OCI-LY7 (cell line): ENCODE data around the gene ARHGEF18. TPM values are rescaled to one million over a fixed set of nuclear protein-coding genes. Genes with fewer than 3 reads are reported as not detected.

ENCODE experiments used
- BruUV-seq: library from RNA; stranded (reverse); fragments of 400-500 nt; replicated peaks from 2 replicates; lab custom pipeline; 2021; lab: Mats Ljungman, UMichigan
- CTCF ChIA-PET: fragments of 300-600 bp; sonication (Branson Sonifier 250); formaldehyde crosslinking; loops from one replicate; lab custom pipeline; 2022; ENCODE audit warnings: antibody characterized with exemption; ENCODE audit not compliant: unreplicated experiment; lab: Charles Lee
- POLR2A ChIA-PET: fragments of 300-600 bp; sonication (Branson Sonifier 250); formaldehyde crosslinking; loops from one replicate; lab custom pipeline; 2022; ENCODE audit warnings: antibody characterized with exemption; lab: Charles Lee
- DNase-seq: peaks from one replicate; pipeline ENCODE4 v3.0.0-alpha.2; 2015; ENCODE audit warnings: low spot score
- H2AFZ ChIP-seq: fragments of 200-600 bp; sonication (generic), shearing (Covaris generic); 2 replicates; pipeline ENCODE4 v1.6.1; 2014; ENCODE audit warnings: mild to moderate bottlenecking, antibody characterized with exemption, low read length, moderate library complexity
- H3K27ac ChIP-seq: fragments of 200-600 bp; sonication (generic); 2 replicates; pipeline ENCODE4 v1.5.1; 2014; ENCODE audit warnings: mixed run types, low read depth, mild to moderate bottlenecking, moderate library complexity, low read length, inconsistent platforms; ENCODE audit not compliant: poor library complexity, severe bottlenecking
- H3K36me3 ChIP-seq: fragments of 200-600 bp; sonication (generic); 2 replicates; pipeline ENCODE4 v1.6.1; 2014; ENCODE audit warnings: mild to moderate bottlenecking, antibody characterized with exemption, low read length, moderate library complexity, mixed read lengths; ENCODE audit not compliant: insufficient read depth
- H3K4me1 ChIP-seq: fragments of 200-600 bp; sonication (generic); 2 replicates; pipeline ENCODE4 v1.5.1; 2014; ENCODE audit warnings: mild to moderate bottlenecking, low read length; ENCODE audit not compliant: insufficient read depth, poor library complexity, severe bottlenecking
- H3K4me2 ChIP-seq: fragments of 200-600 bp; sonication (generic); 2 replicates; pipeline ENCODE4 v1.6.1; 2014; ENCODE audit warnings: mild to moderate bottlenecking, low read length
- H3K4me3 ChIP-seq: fragments of 200-600 bp; sonication (generic); 2 replicates; pipeline ENCODE4 v1.5.1; 2014; ENCODE audit warnings: mild to moderate bottlenecking, low read depth, low read length; ENCODE audit not compliant: poor library complexity, severe bottlenecking
- H3K79me2 ChIP-seq: fragments of 200-600 bp; sonication (generic); 2 replicates; pipeline ENCODE4 v1.6.1; 2016; ENCODE audit warnings: low read depth, mild to moderate bottlenecking, low read length, moderate library complexity, mixed read lengths; ENCODE audit not compliant: insufficient read depth
- H3K9me2 ChIP-seq: fragments of 200-600 bp; sonication (generic); 2 replicates; pipeline ENCODE4 v1.6.1; 2016; ENCODE audit warnings: mild to moderate bottlenecking, low read length, mixed read lengths; ENCODE audit not compliant: insufficient read depth
- H3K9me3 ChIP-seq: fragments of 200-600 bp; sonication (generic); 2 replicates; pipeline ENCODE4 v1.6.1; 2014; ENCODE audit warnings: mild to moderate bottlenecking, mixed run types, low read length, mixed read lengths
- H4K20me1 ChIP-seq: fragments of 200-600 bp; sonication (generic); 2 replicates; pipeline ENCODE4 v1.6.1; 2014; ENCODE audit warnings: mild to moderate bottlenecking, antibody characterized with exemption, low read length, moderate library complexity, mixed read lengths; ENCODE audit not compliant: insufficient read depth
- EZH2phosphoT487 ChIP-seq: fragments of 200-600 bp; sonication (generic); IDR thresholded peaks from 2 replicates; pipeline ENCODE4 v1.6.1; 2018; ENCODE audit warnings: low read depth, borderline replicate concordance, mild to moderate bottlenecking, mixed run types, antibody characterized with exemption, low read length, moderate library complexity, mixed read lengths
- intact Hi-C: fragments of 100-400 bp; cut with micrococcal nuclease; formaldehyde crosslinking; loops from one replicate; pipeline ENCODE4 v1.10.0; 2022; ENCODE audit not compliant: unreplicated experiment
- total RNA-seq, 2 experiments: library from RNA; depleted of rRNA in 1 of 2; stranded (reverse); fragments of >200 nt in 1 of 2; shearing (Covaris generic) in 1 of 2; gene quantifications; 2 replicates each; pipeline ENCODE4 v1.2.3, GENCODE V29; 2014 to 2022
- TF ChIP-seq, protein P1 (sequence below): fragments of 200-600 bp; sonication (generic); conservative IDR thresholded peaks from 2 replicates; pipeline ENCODE4 v1.5.1; 2014; ENCODE audit warnings: mild to moderate bottlenecking, antibody characterized with exemption, low read length, moderate library complexity, mixed read lengths

The ARHGEF18 gene
- total RNA-seq, 2 experiments from 2014 or later = 48.1 to 55.2 TPM

DNA sequence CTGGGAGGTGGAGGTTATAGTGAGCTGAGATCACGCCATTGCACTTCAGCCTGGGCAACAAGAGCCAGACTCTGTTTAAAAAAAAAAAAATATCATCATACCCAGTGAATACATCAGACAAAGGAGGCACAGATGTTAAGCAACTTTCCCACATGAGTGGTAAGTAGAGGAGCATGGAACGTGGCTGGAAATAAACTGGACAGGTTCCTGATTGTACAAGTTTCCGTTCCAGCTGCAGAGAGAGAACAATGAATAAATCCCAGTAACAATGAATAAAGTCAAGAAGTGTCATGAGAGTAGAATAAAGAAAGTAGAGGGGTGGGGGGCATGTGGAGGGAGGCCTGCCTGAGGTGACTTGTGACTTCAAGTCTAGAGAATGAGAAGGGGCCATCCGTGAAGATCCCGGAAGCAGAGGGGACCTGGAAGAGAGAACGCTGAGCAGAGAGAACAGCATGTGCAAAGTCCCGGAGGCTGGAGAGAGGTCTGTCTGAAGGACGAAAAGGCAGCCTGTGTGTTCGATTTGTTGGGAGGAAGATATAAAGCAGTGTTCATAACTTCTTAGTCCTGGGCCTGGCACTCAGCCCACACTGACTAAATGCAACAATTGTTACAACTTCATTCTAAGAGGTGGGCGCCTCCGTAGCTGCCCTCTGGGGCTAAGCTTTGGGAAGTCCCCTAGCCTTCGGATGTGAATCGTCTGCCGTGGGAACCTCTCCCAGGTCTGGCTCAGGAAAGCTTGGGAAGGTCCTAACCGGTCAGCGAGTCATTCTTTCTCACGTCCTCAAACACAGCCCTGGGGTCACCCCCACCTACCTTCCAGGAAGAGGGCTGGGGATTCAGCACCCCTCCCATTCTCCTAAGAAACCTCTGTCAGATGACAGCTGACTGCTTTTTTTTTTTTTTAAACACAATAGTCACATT lies 15.3 kb upstream of the ARHGEF18 start:
- Histone ChIP-seq H3K4me3 (no peak overlapping the region), H3K27ac (peak overlapping the region; percentile 36), H3K36me3 (no peaks in the 10 kb centered on the region), H3K4me2 (peak overlapping the region; percentile 44), H3K79me2 (no peaks in the 10 kb centered on the region), H3K9me3 (no peaks in the 10 kb centered on the region), H3K4me1 (peaks cover 74% of the 10 kb centered on the region), H3K9me2 (no peaks in the 10 kb centered on the region), H2AFZ (peak overlapping the region; percentile 68; the same call in 1 of the 2 replicates), H4K20me1 (no peaks in the 10 kb centered on the region)
- TF ChIP-seq EZH2phosphoT487 = no peak
- TF ChIP-seq, protein P1, sequence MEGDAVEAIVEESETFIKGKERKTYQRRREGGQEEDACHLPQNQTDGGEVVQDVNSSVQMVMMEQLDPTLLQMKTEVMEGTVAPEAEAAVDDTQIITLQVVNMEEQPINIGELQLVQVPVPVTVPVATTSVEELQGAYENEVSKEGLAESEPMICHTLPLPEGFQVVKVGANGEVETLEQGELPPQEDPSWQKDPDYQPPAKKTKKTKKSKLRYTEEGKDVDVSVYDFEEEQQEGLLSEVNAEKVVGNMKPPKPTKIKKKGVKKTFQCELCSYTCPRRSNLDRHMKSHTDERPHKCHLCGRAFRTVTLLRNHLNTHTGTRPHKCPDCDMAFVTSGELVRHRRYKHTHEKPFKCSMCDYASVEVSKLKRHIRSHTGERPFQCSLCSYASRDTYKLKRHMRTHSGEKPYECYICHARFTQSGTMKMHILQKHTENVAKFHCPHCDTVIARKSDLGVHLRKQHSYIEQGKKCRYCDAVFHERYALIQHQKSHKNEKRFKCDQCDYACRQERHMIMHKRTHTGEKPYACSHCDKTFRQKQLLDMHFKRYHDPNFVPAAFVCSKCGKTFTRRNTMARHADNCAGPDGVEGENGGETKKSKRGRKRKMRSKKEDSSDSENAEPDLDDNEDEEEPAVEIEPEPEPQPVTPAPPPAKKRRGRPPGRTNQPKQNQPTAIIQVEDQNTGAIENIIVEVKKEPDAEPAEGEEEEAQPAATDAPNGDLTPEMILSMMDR = no peak
- no TSS peak for BruUV-seq
- no peak for DNase-seq
- ChIA-PET CTCF (interaction anchor here (1.4 kb wide), 1 partner anchor 8 kb away, joined by 5 read pairs; no protein-coding TSS in a partner anchor), POLR2A (interaction anchor here (0.6 kb wide), 1 partner anchor 588 kb away, joined by 3 read pairs; no protein-coding TSS in a partner anchor)
- intact Hi-C loops = no loop called here

DNA sequence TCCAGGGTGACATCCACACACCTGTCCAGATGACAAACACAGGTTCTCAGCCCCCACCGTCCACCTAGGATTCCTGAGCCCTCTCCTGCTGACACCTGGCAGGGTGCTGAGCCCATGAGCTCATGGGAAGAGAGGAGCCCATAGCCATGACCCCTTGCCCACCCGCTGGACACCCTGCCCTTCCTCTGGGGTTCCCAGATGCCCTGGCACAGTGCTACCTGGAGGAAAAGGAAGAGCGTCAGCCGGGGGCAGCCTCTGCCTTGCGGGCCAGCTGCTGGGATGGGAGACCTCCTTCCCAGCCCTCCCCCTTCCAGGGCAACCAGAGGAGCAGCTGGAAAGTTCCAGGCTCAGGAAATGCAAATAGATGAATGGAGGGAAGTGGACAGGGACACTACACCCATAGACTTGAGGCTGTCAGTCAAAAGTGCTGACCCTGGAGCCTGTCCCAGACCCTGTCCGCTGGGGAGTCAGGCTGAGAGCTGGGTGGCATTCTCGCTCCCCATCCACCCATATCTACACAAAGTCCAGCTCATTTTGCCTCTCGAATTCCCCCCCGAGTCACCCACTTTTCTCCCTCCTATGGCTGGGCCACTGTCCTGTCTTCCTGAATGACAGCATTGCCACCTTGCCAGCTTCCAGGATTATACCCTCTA lies 12.3 kb upstream of the ARHGEF18 start:
- Histone ChIP-seq H3K27ac (peak overlapping the region; percentile 96), H3K4me2 (peak overlapping the region; percentile 62), H3K36me3 (no peaks in the 10 kb centered on the region), H3K4me3 (peak overlapping the region; percentile 41), H3K9me3 (no peaks in the 10 kb centered on the region), H3K9me2 (no peaks in the 10 kb centered on the region), H4K20me1 (no peaks in the 10 kb centered on the region), H2AFZ (no peak overlapping the region), H3K79me2 (no peaks in the 10 kb centered on the region), H3K4me1 (peaks cover 97% of the 10 kb centered on the region)
- CTCF ChIA-PET = interaction anchor here (0.8 to 1.2 kb wide), 2 partner anchors 8 to 10 kb away, joined by 3 read pairs; no protein-coding TSS in a partner anchor
- no peak for DNase-seq
- POLR2A ChIA-PET = interaction anchor here (0.6 to 1.4 kb wide), 4 partner anchors 9 to 39 kb away, joined by 5 to 12 read pairs (median 5); partner anchors contain the start of gene ARHGEF18
- BruUV-seq = no TSS peak
- TF ChIP-seq, protein P1 = no peak
- TF ChIP-seq EZH2phosphoT487 = no peak
- intact Hi-C loops = no loop called here
